SK-N-SH (cell line): ENCODE measurements around the gene ZNF780B. TPM values are rescaled to one million over a fixed set of nuclear protein-coding genes. Genes with fewer than 3 reads are reported as not detected.

Experiments used
- CTCF ChIA-PET: fragments of 300-600, 350-600 bp; formaldehyde crosslinking; extraction: SDS; loops from one replicate; lab custom pipeline; 2021; lab: Yijun Ruan, JAX
- POLR2A ChIA-PET: fragments of 350-600 bp; sonication (Branson Sonifier 250); formaldehyde crosslinking; extraction: SDS; loops from one replicate; lab custom pipeline; 2020; ENCODE audit warnings: antibody characterized with exemption, inconsistent platforms; lab: Yijun Ruan, JAX
- DNase-seq: peaks from one replicate; pipeline ENCODE4 v3.0.0; 2012
- H2AFZ ChIP-seq: fragments of 200-600 bp; sonication (generic); 2 replicates; pipeline ENCODE4 v1.8.1; 2016; ENCODE audit warnings: antibody characterized with exemption, mild to moderate bottlenecking, low read depth
- H3F3A ChIP-seq: fragments of 200-600 bp; sonication (generic); replicated peaks from 2 replicates; pipeline ENCODE3; 2016; ENCODE audit warnings: antibody characterized with exemption, mild to moderate bottlenecking; ENCODE audit not compliant: insufficient read depth
- H3K27ac ChIP-seq, 2 experiments: fragments of 200-500 bp in 1 of 2; fragments of 200-600 bp in 1 of 2; sonication (Bioruptor generic) in 1 of 2; sonication (generic), shearing (Covaris generic) in 1 of 2; 2 replicates each; pipeline versions ENCODE4 v1.5.1 to v1.6.1; 2014 to 2016; ENCODE audit warnings: low read depth in 2 of 2, inconsistent platforms in 1 of 2, low read length in 1 of 2, mild to moderate bottlenecking in 1 of 2, mixed read lengths in 1 of 2
- H3K27me3 ChIP-seq: fragments of 200-600 bp; sonication (generic), shearing (Covaris generic); 2 replicates; pipeline ENCODE4 v1.6.1; 2016; ENCODE audit warnings: mixed run types; ENCODE audit not compliant: insufficient read depth
- H3K36me3 ChIP-seq, 2 experiments: fragments of 200-500 bp in 1 of 2; fragments of 200-600 bp in 1 of 2; sonication (Bioruptor generic) in 1 of 2; sonication (generic) in 1 of 2; replicated peaks in 1 of 2; 2 replicates each; pipeline versions ENCODE3 to v1.5.1; 2014 to 2016; ENCODE audit warnings: low read length in 1 of 2, mild to moderate bottlenecking in 1 of 2; ENCODE audit not compliant: insufficient read depth in 2 of 2, control insufficient read depth in 1 of 2
- H3K4me1 ChIP-seq, 2 experiments: fragments of 200-500 bp in 1 of 2; fragments of 200-600 bp in 1 of 2; sonication (Bioruptor generic) in 1 of 2; sonication (generic), shearing (Covaris generic) in 1 of 2; 2 replicates each; pipeline versions ENCODE4 v1.5.1 to v1.6.1; 2014 to 2016; ENCODE audit warnings: low read depth in 1 of 2, low read length in 1 of 2, mixed run types in 1 of 2; ENCODE audit not compliant: insufficient read depth in 2 of 2, control insufficient read depth in 1 of 2
- H3K4me2 ChIP-seq: fragments of 200-600 bp; sonication (generic), shearing (Covaris generic); 2 replicates; pipeline ENCODE4 v1.6.1; 2017; ENCODE audit warnings: mixed run types
- H3K4me3 ChIP-seq, 2 experiments: fragments of 200-500 bp in 1 of 2; fragments of 200-600 bp in 1 of 2; sonication (Bioruptor generic) in 1 of 2; sonication (generic), shearing (Covaris generic) in 1 of 2; 2 replicates each; pipeline versions ENCODE4 v1.5.1 to v1.8.1; 2014 to 2016; ENCODE audit warnings: low read depth in 2 of 2, inconsistent platforms in 1 of 2, low read length in 1 of 2, mild to moderate bottlenecking in 1 of 2, mixed read lengths in 1 of 2, moderate library complexity in 1 of 2
- H3K79me2 ChIP-seq: fragments of 200-600 bp; sonication (generic); 2 replicates; pipeline ENCODE4 v1.8.1; 2017; ENCODE audit warnings: mild to moderate bottlenecking; ENCODE audit not compliant: insufficient read depth
- H3K9ac ChIP-seq: fragments of 200-600 bp; sonication (generic); 2 replicates; pipeline ENCODE4 v1.6.1; 2017; ENCODE audit warnings: mixed run types
- H3K9me2 ChIP-seq: fragments of 200-600 bp; sonication (generic); 2 replicates; pipeline ENCODE4 v1.6.1; 2017; ENCODE audit warnings: mixed run types
- H3K9me3 ChIP-seq: fragments of 200-600 bp; sonication (generic); 2 replicates; pipeline ENCODE4 v1.6.1; 2017; ENCODE audit warnings: mixed run types, mild to moderate bottlenecking, moderate library complexity
- H4K20me1 ChIP-seq: fragments of 200-600 bp; sonication (generic); 2 replicates; pipeline ENCODE4 v1.6.1; 2017; ENCODE audit warnings: mild to moderate bottlenecking, mixed run types; ENCODE audit not compliant: insufficient read depth
- CTCF ChIP-seq: fragments of 200-600 bp; sonication (generic); IDR thresholded peaks from 2 replicates; pipeline ENCODE4 v1.6.1; 2017; ENCODE audit warnings: antibody characterized with exemption, mild to moderate bottlenecking, moderate library complexity
- EP300 ChIP-seq, 2 experiments: IDR thresholded peaks; 2 replicates each; pipeline versions ENCODE4 v1.4.0 to v1.6.1; 2012; ENCODE audit warnings: borderline replicate concordance in 1 of 2, low read depth in 1 of 2, low read length in 1 of 2
- FOXJ3 ChIP-seq: sonication (generic); formaldehyde crosslinking; IDR thresholded peaks from 2 replicates; pipeline ENCODE4 v1.5.1; 2020; ENCODE audit warnings: mild to moderate bottlenecking, missing genetic modification reagents
- FOXM1 ChIP-seq: IDR thresholded peaks from 2 replicates; pipeline ENCODE4 v1.4.0; 2012; ENCODE audit warnings: low read depth, mild to moderate bottlenecking
- GATA2 ChIP-seq: sonication (generic); formaldehyde crosslinking; IDR thresholded peaks from 2 replicates; pipeline ENCODE4 v1.5.0; 2020; ENCODE audit warnings: mild to moderate bottlenecking, missing genetic modification reagents
- MXI1 ChIP-seq: IDR thresholded peaks from 2 replicates; pipeline ENCODE4 v1.6.1; 2012; ENCODE audit warnings: mild to moderate bottlenecking, low read depth, low read length, improper control_type of control experiment
- NFIC ChIP-seq: IDR thresholded peaks from 2 replicates; pipeline ENCODE4 v1.4.0; 2012; ENCODE audit warnings: borderline replicate concordance
- NRF1 ChIP-seq: IDR thresholded peaks from 2 replicates; pipeline ENCODE4 v1.6.1; 2012; ENCODE audit warnings: low read depth, mild to moderate bottlenecking, low read length
- RAD21 ChIP-seq: IDR thresholded peaks from 2 replicates; pipeline ENCODE4 v1.6.1; 2012; ENCODE audit warnings: mild to moderate bottlenecking, low read length
- REST ChIP-seq: IDR thresholded peaks from 2 replicates; pipeline ENCODE4 v1.6.1; 2012; ENCODE audit warnings: mild to moderate bottlenecking, low read depth, low read length, moderate library complexity
- SIN3A ChIP-seq: IDR thresholded peaks from 2 replicates; pipeline ENCODE4 v1.6.1; 2012; ENCODE audit warnings: low read depth, mild to moderate bottlenecking, low read length, moderate library complexity, borderline replicate concordance
- TAF1 ChIP-seq: IDR thresholded peaks from 2 replicates; pipeline ENCODE4 v1.6.1; 2012; ENCODE audit warnings: low read depth, mild to moderate bottlenecking, low read length, moderate library complexity, borderline replicate concordance
- TCF12 ChIP-seq: IDR thresholded peaks from 2 replicates; pipeline ENCODE4 v1.4.0; 2012
- ZBTB33 ChIP-seq: IDR thresholded peaks from 2 replicates; pipeline ENCODE4 v1.4.0; 2012; ENCODE audit warnings: low read depth, borderline replicate concordance
- WGBS: methylation state at CpG from one replicate; pipeline ENCODE4 v1.1.6; 2017; ENCODE audit warnings: low lambda C conversion rate; 5-methylcytosine and 5-hydroxymethylcytosine counted together
- polyA plus RNA-seq, 3 experiments: library from polyadenylated mRNA; depleted of rRNA; stranded (reverse); fragments of >200 nt; gene quantifications; 2 replicates each; pipeline ENCODE4 v1.2.3, GENCODE V29; 2012
- TF ChIP-seq, protein P1 (sequence below): IDR thresholded peaks from 2 replicates; pipeline ENCODE4 v1.4.0; 2012; ENCODE audit warnings: low read depth, borderline replicate concordance
- TF ChIP-seq, protein P2 (sequence below): IDR thresholded peaks from 2 replicates; pipeline ENCODE4 v1.4.0; 2012; ENCODE audit warnings: low read depth
- TF ChIP-seq, protein P3 (sequence below): IDR thresholded peaks from 2 replicates; pipeline ENCODE4; 2012

Gene ZNF780B
- polyA plus RNA-seq, 1 of the 3 experiments (the other 2 are of a cell fraction): 7.0 TPM

DNA sequence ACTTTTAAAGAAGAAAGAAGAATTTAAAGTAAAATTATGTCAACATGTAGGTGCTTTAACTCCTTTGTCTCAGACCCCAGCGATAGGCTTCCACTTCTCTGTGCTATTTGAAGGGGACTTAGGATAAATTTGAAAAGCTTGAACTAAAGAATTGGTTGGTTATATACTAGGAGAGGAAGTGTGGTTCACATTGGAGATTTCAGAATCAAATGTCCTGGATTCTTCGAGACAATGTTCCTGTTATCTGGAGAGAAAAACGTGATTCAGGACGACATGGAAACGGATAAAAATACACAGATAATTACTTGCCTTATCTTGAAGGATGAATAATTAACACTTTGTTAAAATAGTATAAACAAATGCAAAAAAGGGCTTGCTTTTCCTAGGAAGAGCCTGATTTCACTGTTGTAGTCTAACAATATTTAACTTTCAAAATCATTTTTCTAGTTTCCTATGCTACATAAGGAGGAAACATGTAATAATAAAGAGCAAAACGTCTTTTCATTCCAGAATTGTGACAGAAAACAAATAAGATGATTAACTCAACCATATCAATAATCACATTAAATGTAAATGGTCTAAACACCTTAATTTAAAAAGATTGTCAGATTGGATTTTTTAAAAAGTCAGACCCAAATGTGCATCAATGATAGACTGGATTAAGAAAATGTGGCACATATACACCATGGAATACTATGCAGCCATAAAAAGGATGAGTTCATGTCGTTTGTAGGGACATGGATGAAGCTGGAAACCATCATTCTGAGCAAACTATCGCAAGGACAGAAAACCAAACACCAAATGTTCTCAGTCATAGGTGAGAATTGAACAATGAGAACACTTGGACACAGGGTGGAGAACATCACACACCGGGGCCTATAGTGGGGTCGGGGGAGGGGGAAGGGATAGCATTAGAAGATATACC, 35.4 kb upstream of the ZNF780B start:
- Histone ChIP-seq H3K9me2 (no peaks in the 10 kb centered on the region), H3K4me1 (peaks cover 0 to 4% of the 10 kb centered on the region in 2 experiments; a peak in 2 of 4 replicates), H3K36me3 (peaks cover 0 to 5% of the 10 kb centered on the region in 2 experiments), H3K4me2 (peak overlapping the region; percentile 91), H4K20me1 (no peaks in the 10 kb centered on the region), H3F3A (no peaks in the 10 kb centered on the region), H3K9me3 (no peaks in the 10 kb centered on the region), H3K27me3 (no peaks in the 10 kb centered on the region), H2AFZ (peak overlapping the region; percentile 100), H3K79me2 (peaks cover 32% of the 10 kb centered on the region), H3K9ac (peak overlapping the region; percentile 85), H3K4me3 (peak overlapping the region; percentile 83 to 94), H3K27ac (peak overlapping the region; percentile 82 to 94)
- DNase-seq: no peak
- WGBS: 41% methylated on average over 10 of the region's 10 CpGs
- TF ChIP-seq EP300 (IDR thresholded peaks at IDR 0.05; ENCODE audit: borderline replicate concordance in 1 of 2, low read depth in 1 of 2, low read length in 1 of 2) (no peak), TCF12 (no peak), REST (no peak), RAD21 (no peak), SIN3A (no peak), FOXM1 (no peak), CTCF (no peak), TAF1 (no peak), MXI1 (no peak), ZBTB33 (no peak), NFIC (no peak), FOXJ3 (CRISPR knock-in tag) (no peak), NRF1 (no peak), GATA2 (no peak)
- TF ChIP-seq, protein P1, sequence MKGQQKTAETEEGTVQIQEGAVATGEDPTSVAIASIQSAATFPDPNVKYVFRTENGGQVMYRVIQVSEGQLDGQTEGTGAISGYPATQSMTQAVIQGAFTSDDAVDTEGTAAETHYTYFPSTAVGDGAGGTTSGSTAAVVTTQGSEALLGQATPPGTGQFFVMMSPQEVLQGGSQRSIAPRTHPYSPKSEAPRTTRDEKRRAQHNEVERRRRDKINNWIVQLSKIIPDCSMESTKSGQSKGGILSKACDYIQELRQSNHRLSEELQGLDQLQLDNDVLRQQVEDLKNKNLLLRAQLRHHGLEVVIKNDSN: no peak
- TF ChIP-seq, protein P2, sequence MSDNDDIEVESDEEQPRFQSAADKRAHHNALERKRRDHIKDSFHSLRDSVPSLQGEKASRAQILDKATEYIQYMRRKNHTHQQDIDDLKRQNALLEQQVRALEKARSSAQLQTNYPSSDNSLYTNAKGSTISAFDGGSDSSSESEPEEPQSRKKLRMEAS: no peak
- TF ChIP-seq, protein P3, sequence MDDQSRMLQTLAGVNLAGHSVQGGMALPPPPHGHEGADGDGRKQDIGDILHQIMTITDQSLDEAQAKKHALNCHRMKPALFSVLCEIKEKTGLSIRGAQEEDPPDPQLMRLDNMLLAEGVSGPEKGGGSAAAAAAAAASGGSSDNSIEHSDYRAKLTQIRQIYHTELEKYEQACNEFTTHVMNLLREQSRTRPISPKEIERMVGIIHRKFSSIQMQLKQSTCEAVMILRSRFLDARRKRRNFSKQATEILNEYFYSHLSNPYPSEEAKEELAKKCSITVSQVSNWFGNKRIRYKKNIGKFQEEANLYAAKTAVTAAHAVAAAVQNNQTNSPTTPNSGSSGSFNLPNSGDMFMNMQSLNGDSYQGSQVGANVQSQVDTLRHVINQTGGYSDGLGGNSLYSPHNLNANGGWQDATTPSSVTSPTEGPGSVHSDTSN: no peak
- CTCF ChIA-PET: interaction anchor here (0.7 to 2.1 kb wide), 3 partner anchors 49 to 88 kb away, joined by 3 to 6 read pairs (median 4); no protein-coding TSS in a partner anchor
- POLR2A ChIA-PET: interaction anchor here (0.6 to 0.7 kb wide), 4 partner anchors 20 to 257 kb away, joined by 3 read pairs; partner anchors contain the start of genes PLD3 and PSMC4
